ENCODE data around the gene ATP8B4.
"Not testable (repeated sequence)": the region's sequence is repeated elsewhere in the genome, so short reads cannot be mapped to it uniquely, and the experiment has no call there.

The ATP8B4 gene

GRCh38 chr15:50107157-50107556 is 11.9 kb downstream of the ATP8B4 start:
- no peak overlapping the region for H3K27ac ChIP-seq (ENCODE audit: low read depth, low read length)
- H3K27me3 ChIP-seq (ENCODE audit: control insufficient read depth in 1 of 2, insufficient read depth in 2 of 2, low read length in 2 of 2), result no peaks in the 10 kb centered on the region
- H3K9me3 ChIP-seq (ENCODE audit: low read length), result no peaks in the 10 kb centered on the region
- H3K4me3 ChIP-seq (ENCODE audit: low read depth in 1 of 2, low read length in 2 of 2), result no peak overlapping the region
- H3K36me3 ChIP-seq (ENCODE audit: insufficient read depth, low read length), result no peaks in the 10 kb centered on the region
- no peak overlapping the region for H3K9ac ChIP-seq (ENCODE audit: low read length)
- no peaks in the 10 kb centered on the region for H3K4me1 ChIP-seq (ENCODE audit: insufficient read depth, low read length)

- H3K4me1 ChIP-seq (ENCODE audit: insufficient read depth, low read length), result no peaks in the 10 kb centered on the region
- H3K9me3 ChIP-seq (ENCODE audit: low read length), result no peaks in the 10 kb centered on the region
- no peak overlapping the region for H3K4me3 ChIP-seq (ENCODE audit: low read depth in 1 of 2, low read length in 2 of 2)
- H3K9ac ChIP-seq (ENCODE audit: low read length), result no peak overlapping the region
- no peaks in the 10 kb centered on the region for H3K36me3 ChIP-seq (ENCODE audit: insufficient read depth, low read length)
- no peaks in the 10 kb centered on the region for H3K27me3 ChIP-seq (ENCODE audit: control insufficient read depth in 1 of 2, insufficient read depth in 2 of 2, low read length in 2 of 2)
- no peak overlapping the region for H3K27ac ChIP-seq (ENCODE audit: low read depth, low read length)
Measured at GRCh38 chr15:50106457-50106856, 12.6 kb downstream of the ATP8B4 start.

GRCh38 chr15:50100486-50100885 is 18.5 kb downstream of the ATP8B4 start:
- Histone ChIP-seq H3K9ac (ENCODE audit: low read length) (no peak overlapping the region), H3K4me3 (ENCODE audit: low read depth in 1 of 2, low read length in 2 of 2) (no peak overlapping the region), H3K9me3 (ENCODE audit: low read length) (no peaks in the 10 kb centered on the region), H3K36me3 (ENCODE audit: insufficient read depth, low read length) (no peaks in the 10 kb centered on the region), H3K27me3 (ENCODE audit: control insufficient read depth in 1 of 2, insufficient read depth in 2 of 2, low read length in 2 of 2) (no peaks in the 10 kb centered on the region), H3K27ac (ENCODE audit: low read depth, low read length) (no peak overlapping the region), H3K4me1 (ENCODE audit: insufficient read depth, low read length) (no peaks in the 10 kb centered on the region)

- Histone ChIP-seq H3K9me3 (ENCODE audit: low read length) (no peaks in the 10 kb centered on the region), H3K27ac (ENCODE audit: low read depth, low read length) (no peak overlapping the region), H3K9ac (ENCODE audit: low read length) (no peak overlapping the region), H3K27me3 (ENCODE audit: control insufficient read depth in 1 of 2, insufficient read depth in 2 of 2, low read length in 2 of 2) (no peaks in the 10 kb centered on the region), H3K4me1 (ENCODE audit: insufficient read depth, low read length) (no peaks in the 10 kb centered on the region), H3K36me3 (ENCODE audit: insufficient read depth, low read length) (no peaks in the 10 kb centered on the region), H3K4me3 (ENCODE audit: low read depth in 1 of 2, low read length in 2 of 2) (no peak overlapping the region)
Measured at GRCh38 chr15:50098545-50098944, 20.5 kb downstream of the ATP8B4 start.

GRCh38 chr15:50095938-50096821 is 22.9 kb downstream of the ATP8B4 start:
- H3K4me3 ChIP-seq (ENCODE audit: low read depth in 1 of 2, low read length in 2 of 2), result no peak overlapping the region
- no peak overlapping the region for H3K27ac ChIP-seq (ENCODE audit: low read depth, low read length)
- no peak overlapping the region for H3K9ac ChIP-seq (ENCODE audit: low read length)
- no peaks in the 10 kb centered on the region for H3K9me3 ChIP-seq (ENCODE audit: low read length)
- H3K36me3 ChIP-seq (ENCODE audit: insufficient read depth, low read length), result no peaks in the 10 kb centered on the region
- no peaks in the 10 kb centered on the region for H3K4me1 ChIP-seq (ENCODE audit: insufficient read depth, low read length)
- no peaks in the 10 kb centered on the region for H3K27me3 ChIP-seq (ENCODE audit: control insufficient read depth in 1 of 2, insufficient read depth in 2 of 2, low read length in 2 of 2)

- H3K9me3 ChIP-seq (ENCODE audit: low read length); H3K36me3 ChIP-seq (ENCODE audit: insufficient read depth, low read length); H3K4me1 ChIP-seq (ENCODE audit: insufficient read depth, low read length); H3K27ac ChIP-seq (ENCODE audit: low read depth, low read length); H3K4me3 ChIP-seq (ENCODE audit: low read depth in 1 of 2, low read length in 2 of 2); H3K27me3 ChIP-seq (ENCODE audit: control insufficient read depth in 1 of 2, insufficient read depth in 2 of 2, low read length in 2 of 2); H3K9ac ChIP-seq (ENCODE audit: low read length): not testable (repeated sequence)
Measured at GRCh38 chr15:50089386-50089785, 29.6 kb downstream of the ATP8B4 start.

GRCh38 chr15:50084932-50085331 is 34.1 kb downstream of the ATP8B4 start:
- Histone ChIP-seq H3K9ac (ENCODE audit: low read length) (no peak overlapping the region), H3K36me3 (ENCODE audit: insufficient read depth, low read length) (no peaks in the 10 kb centered on the region)

GRCh38 chr15:50083424-50084025 is 35.5 kb downstream of the ATP8B4 start:
- no peaks in the 10 kb centered on the region for H3K36me3 ChIP-seq (ENCODE audit: insufficient read depth, low read length)
- H3K4me3 ChIP-seq (ENCODE audit: low read depth in 1 of 2, low read length in 2 of 2), result no peak overlapping the region
- no peak overlapping the region for H3K9ac ChIP-seq (ENCODE audit: low read length)
- no peaks in the 10 kb centered on the region for H3K4me1 ChIP-seq (ENCODE audit: insufficient read depth, low read length)
- no peak overlapping the region for H3K27ac ChIP-seq (ENCODE audit: low read depth, low read length)
- H3K9me3 ChIP-seq (ENCODE audit: low read length), result no peaks in the 10 kb centered on the region
- no peaks in the 10 kb centered on the region for H3K27me3 ChIP-seq (ENCODE audit: control insufficient read depth in 1 of 2, insufficient read depth in 2 of 2, low read length in 2 of 2)

More at GRCh38 chr15:50084932-50085331, 34.1 kb downstream of the ATP8B4 start:
- Histone ChIP-seq H3K4me3 (ENCODE audit: low read depth in 1 of 2, low read length in 2 of 2) (no peak overlapping the region), H3K27me3 (ENCODE audit: control insufficient read depth in 1 of 2, insufficient read depth in 2 of 2, low read length in 2 of 2) (no peaks in the 10 kb centered on the region), H3K27ac (ENCODE audit: low read depth, low read length) (no peak overlapping the region), H3K4me1 (ENCODE audit: insufficient read depth, low read length) (no peaks in the 10 kb centered on the region), H3K9me3 (ENCODE audit: low read length) (no peaks in the 10 kb centered on the region)

- H3K9me3 ChIP-seq (ENCODE audit: low read length), result no peaks in the 10 kb centered on the region
Measured at GRCh38 chr15:50082066-50082465, 37.0 kb downstream of the ATP8B4 start.

GRCh38 chr15:50077651-50078050 is 41.4 kb downstream of the ATP8B4 start:
- H3K4me3 ChIP-seq (ENCODE audit: low read depth in 1 of 2, low read length in 2 of 2), result no peak overlapping the region
- H3K4me1 ChIP-seq (ENCODE audit: insufficient read depth, low read length), result peaks cover 12% of the 10 kb centered on the region
- no peaks in the 10 kb centered on the region for H3K27me3 ChIP-seq (ENCODE audit: control insufficient read depth in 1 of 2, insufficient read depth in 2 of 2, low read length in 2 of 2)
- H3K27ac ChIP-seq (ENCODE audit: low read depth, low read length), result no peak overlapping the region
- H3K9ac ChIP-seq (ENCODE audit: low read length), result no peak overlapping the region
- no peaks in the 10 kb centered on the region for H3K36me3 ChIP-seq (ENCODE audit: insufficient read depth, low read length)
- H3K9me3 ChIP-seq (ENCODE audit: low read length), result no peaks in the 10 kb centered on the region

More at GRCh38 chr15:50082066-50082465, 37.0 kb downstream of the ATP8B4 start:
- H3K27me3 ChIP-seq (ENCODE audit: control insufficient read depth in 1 of 2, insufficient read depth in 2 of 2, low read length in 2 of 2), result no peaks in the 10 kb centered on the region
- no peak overlapping the region for H3K9ac ChIP-seq (ENCODE audit: low read length)
- H3K36me3 ChIP-seq (ENCODE audit: insufficient read depth, low read length), result no peaks in the 10 kb centered on the region
- no peak overlapping the region for H3K4me3 ChIP-seq (ENCODE audit: low read depth in 1 of 2, low read length in 2 of 2)
- H3K27ac ChIP-seq (ENCODE audit: low read depth, low read length), result no peak overlapping the region
- H3K4me1 ChIP-seq (ENCODE audit: insufficient read depth, low read length), result peaks cover 5% of the 10 kb centered on the region

GRCh38 chr15:50077176-50077575 is 41.9 kb downstream of the ATP8B4 start:
- peak overlapping the region; percentile 56 for H3K27ac ChIP-seq (ENCODE audit: low read depth, low read length)
- no peak overlapping the region for H3K9ac ChIP-seq (ENCODE audit: low read length)
- no peak overlapping the region for H3K4me3 ChIP-seq (ENCODE audit: low read depth in 1 of 2, low read length in 2 of 2)

More at GRCh38 chr15:50077176-50077575, 41.9 kb downstream of the ATP8B4 start:
- Histone ChIP-seq H3K9me3 (ENCODE audit: low read length) (no peaks in the 10 kb centered on the region), H3K27me3 (ENCODE audit: control insufficient read depth in 1 of 2, insufficient read depth in 2 of 2, low read length in 2 of 2) (no peaks in the 10 kb centered on the region), H3K36me3 (ENCODE audit: insufficient read depth, low read length) (no peaks in the 10 kb centered on the region), H3K4me1 (ENCODE audit: insufficient read depth, low read length) (peaks cover 12% of the 10 kb centered on the region)
